RWPE2 (cell line): Measurements from ENCODE around the gene SLC26A5.

Experiments
- ATAC-seq: fragments of 200-7000 bp; cut with Tn5 transposase; 3 replicates; pipeline ENCODE4 v1.9.1; 2021; ENCODE audit warnings: low read depth
- DNase-seq: peaks from one replicate; pipeline ENCODE4 v3.0.0-alpha.2; 2020; ENCODE audit warnings: low spot score
- H3K27ac ChIP-seq: fragments of 450-650 bp; 2 replicates; pipeline ENCODE4 v1.5.1; 2017; ENCODE audit warnings: mild to moderate bottlenecking; ENCODE audit not compliant: poor library complexity, severe bottlenecking
- H3K27me3 ChIP-seq: fragments of 250-450 bp; sonication (Bioruptor Pico); 2 replicates; pipeline ENCODE4 v1.5.1; 2021; ENCODE audit warnings: mild to moderate bottlenecking, moderate library complexity; ENCODE audit not compliant: insufficient read depth, poor library complexity, severe bottlenecking
- H3K36me3 ChIP-seq: fragments of 250-450 bp; sonication (Bioruptor Pico); 2 replicates; pipeline ENCODE4 v1.5.1; 2020; ENCODE audit warnings: low read depth, mild to moderate bottlenecking, moderate library complexity
- H3K4me1 ChIP-seq: fragments of 250-450 bp; sonication (Bioruptor Pico); 2 replicates; pipeline ENCODE4 v1.5.1; 2021; ENCODE audit warnings: mild to moderate bottlenecking, moderate library complexity; ENCODE audit not compliant: insufficient read depth, poor library complexity, severe bottlenecking
- H3K4me3 ChIP-seq: fragments of 250-450 bp; sonication (Bioruptor Pico); 2 replicates; pipeline ENCODE4 v1.5.1; 2021; ENCODE audit warnings: mild to moderate bottlenecking, moderate library complexity; ENCODE audit not compliant: severe bottlenecking
- H3K9me3 ChIP-seq: fragments of 250-450 bp; sonication (Bioruptor Pico); 2 replicates; pipeline ENCODE4 v1.5.1; 2021; ENCODE audit warnings: mild to moderate bottlenecking, moderate library complexity; ENCODE audit not compliant: severe bottlenecking
- CTCF ChIP-seq: fragments of 450-650 bp; IDR thresholded peaks from one replicate; pipeline ENCODE4 v1.5.1; 2017; ENCODE audit warnings: mild to moderate bottlenecking, moderate library complexity; ENCODE audit not compliant: poor library complexity, severe bottlenecking

SLC26A5 gene

GRCh38 chr7:103469095-103469948 is 23.3 kb upstream of the SLC26A5 start:
- no peak overlapping the region for H3K27ac ChIP-seq
- H3K4me1 ChIP-seq, result no peaks in the 10 kb centered on the region
- no peak for TF ChIP-seq CTCF
- peaks cover 16% of the 10 kb centered on the region for H3K27me3 ChIP-seq
- no peaks in the 10 kb centered on the region for H3K9me3 ChIP-seq
- DNase-seq (no peak), ATAC-seq (no peak)
- H3K4me3 ChIP-seq, result no peak overlapping the region
- H3K36me3 ChIP-seq, result no peaks in the 10 kb centered on the region

GRCh38 chr7:103466814-103467213 is 20.8 kb upstream of the SLC26A5 start:
- H3K9me3 ChIP-seq, result no peaks in the 10 kb centered on the region
- no peak overlapping the region for H3K27ac ChIP-seq
- no peak overlapping the region for H3K4me3 ChIP-seq
- ATAC-seq (no peak), DNase-seq (no peak)
- no peaks in the 10 kb centered on the region for H3K36me3 ChIP-seq
- peaks cover 8% of the 10 kb centered on the region for H3K27me3 ChIP-seq
- no peaks in the 10 kb centered on the region for H3K4me1 ChIP-seq
- TF ChIP-seq CTCF, result no peak

- ATAC-seq, result no peak
- Histone ChIP-seq H3K27me3 (peaks cover 10% of the 10 kb centered on the region), H3K4me3 (no peak overlapping the region), H3K27ac (no peak overlapping the region), H3K9me3 (no peaks in the 10 kb centered on the region), H3K36me3 (no peaks in the 10 kb centered on the region), H3K4me1 (no peaks in the 10 kb centered on the region)
- DNase-seq, result no peak
- TF ChIP-seq CTCF, result no peak
Observed at GRCh38 chr7:103462358-103462757, 16.4 kb upstream of the SLC26A5 start.

GRCh38 chr7:103447073-103447960 is 1.3 kb upstream of the SLC26A5 start:
- Histone ChIP-seq H3K4me1 (peaks cover 4% of the 10 kb centered on the region), H3K36me3 (no peaks in the 10 kb centered on the region), H3K27ac (no peak overlapping the region), H3K27me3 (peaks cover 50% of the 10 kb centered on the region), H3K9me3 (no peaks in the 10 kb centered on the region), H3K4me3 (no peak overlapping the region)
- DNase-seq, result no peak
- TF ChIP-seq CTCF, result peak; percentile 86
- ATAC-seq, result peak; percentile 64
